Measurements from ENCODE around the gene SPRR5.

Gene SPRR5

DNA sequence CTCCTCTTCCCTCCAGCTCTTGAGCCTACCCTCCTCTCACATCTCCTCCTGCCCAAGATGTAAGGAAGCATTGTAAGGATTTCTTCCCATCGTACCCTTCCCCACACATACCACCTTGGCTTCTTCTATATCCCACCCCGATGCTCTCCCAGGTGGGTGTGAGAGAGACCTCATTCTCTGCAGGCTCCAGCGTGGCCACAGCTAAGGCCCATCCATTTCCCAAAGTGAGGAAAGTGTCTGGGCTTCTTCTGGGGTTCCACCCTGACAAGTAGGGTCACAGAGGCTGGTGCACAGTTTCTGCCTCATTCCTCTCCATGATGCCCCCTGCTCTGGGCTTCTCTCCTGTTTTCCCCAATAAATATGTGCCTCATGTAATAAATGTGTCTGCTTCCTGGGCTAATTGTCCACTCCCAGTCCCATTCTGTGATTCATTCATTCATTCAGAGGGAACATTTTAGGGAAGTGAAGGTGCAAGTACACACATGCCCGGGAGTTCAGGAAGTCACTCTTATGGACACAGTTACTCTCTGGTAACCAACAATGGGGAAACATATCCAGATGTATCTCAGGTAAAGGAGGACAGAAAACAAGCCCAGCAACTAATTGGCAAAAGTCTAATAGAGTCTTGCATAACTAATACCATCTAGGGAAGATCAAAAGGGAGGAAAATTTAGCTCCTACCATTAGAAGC lies 25.3 kb downstream of the SPRR5 start:
- TF ChIP-seq, protein P1, sequence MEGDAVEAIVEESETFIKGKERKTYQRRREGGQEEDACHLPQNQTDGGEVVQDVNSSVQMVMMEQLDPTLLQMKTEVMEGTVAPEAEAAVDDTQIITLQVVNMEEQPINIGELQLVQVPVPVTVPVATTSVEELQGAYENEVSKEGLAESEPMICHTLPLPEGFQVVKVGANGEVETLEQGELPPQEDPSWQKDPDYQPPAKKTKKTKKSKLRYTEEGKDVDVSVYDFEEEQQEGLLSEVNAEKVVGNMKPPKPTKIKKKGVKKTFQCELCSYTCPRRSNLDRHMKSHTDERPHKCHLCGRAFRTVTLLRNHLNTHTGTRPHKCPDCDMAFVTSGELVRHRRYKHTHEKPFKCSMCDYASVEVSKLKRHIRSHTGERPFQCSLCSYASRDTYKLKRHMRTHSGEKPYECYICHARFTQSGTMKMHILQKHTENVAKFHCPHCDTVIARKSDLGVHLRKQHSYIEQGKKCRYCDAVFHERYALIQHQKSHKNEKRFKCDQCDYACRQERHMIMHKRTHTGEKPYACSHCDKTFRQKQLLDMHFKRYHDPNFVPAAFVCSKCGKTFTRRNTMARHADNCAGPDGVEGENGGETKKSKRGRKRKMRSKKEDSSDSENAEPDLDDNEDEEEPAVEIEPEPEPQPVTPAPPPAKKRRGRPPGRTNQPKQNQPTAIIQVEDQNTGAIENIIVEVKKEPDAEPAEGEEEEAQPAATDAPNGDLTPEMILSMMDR (IDR thresholded peaks at IDR 0.05; ENCODE audit: borderline replicate concordance, extremely low read depth, low read length, poor library complexity, severe bottlenecking), result no peak
- TF ChIP-seq EZH2 (IDR thresholded peaks at IDR 0.05; ENCODE audit: borderline replicate concordance, low read depth, low read length, severe bottlenecking), result no peak
- H3K4me3 ChIP-seq (ENCODE audit: low read depth in 1 of 2, low read length in 2 of 2), result no peak overlapping the region
- DNase-seq (no peak), ATAC-seq (ENCODE audit: insufficient read depth, low read depth) (no peak)
- H3K9me3 ChIP-seq (ENCODE audit: insufficient read depth, low read length, severe bottlenecking), result no peaks in the 10 kb centered on the region
- H3K79me2 ChIP-seq (ENCODE audit: insufficient read depth, low read length), result no peaks in the 10 kb centered on the region
- H3K4me1 ChIP-seq (ENCODE audit: insufficient read depth, low read length), result no peaks in the 10 kb centered on the region
- H2AFZ ChIP-seq (ENCODE audit: low read depth, low read length), result no peak overlapping the region
- H3K27ac ChIP-seq (ENCODE audit: low read length), result no peak overlapping the region
- no peaks in the 10 kb centered on the region for H3K36me3 ChIP-seq (ENCODE audit: insufficient read depth, low read length)
- H4K20me1 ChIP-seq (ENCODE audit: insufficient read depth, low read length), result no peaks in the 10 kb centered on the region
- peaks cover 15% of the 10 kb centered on the region for H3K27me3 ChIP-seq (ENCODE audit: insufficient read depth, low read length, poor library complexity)
- no peak overlapping the region for H3K9ac ChIP-seq (ENCODE audit: low read depth, low read length)
- no peak overlapping the region for H3K4me2 ChIP-seq (ENCODE audit: insufficient read depth, low read length)

DNA sequence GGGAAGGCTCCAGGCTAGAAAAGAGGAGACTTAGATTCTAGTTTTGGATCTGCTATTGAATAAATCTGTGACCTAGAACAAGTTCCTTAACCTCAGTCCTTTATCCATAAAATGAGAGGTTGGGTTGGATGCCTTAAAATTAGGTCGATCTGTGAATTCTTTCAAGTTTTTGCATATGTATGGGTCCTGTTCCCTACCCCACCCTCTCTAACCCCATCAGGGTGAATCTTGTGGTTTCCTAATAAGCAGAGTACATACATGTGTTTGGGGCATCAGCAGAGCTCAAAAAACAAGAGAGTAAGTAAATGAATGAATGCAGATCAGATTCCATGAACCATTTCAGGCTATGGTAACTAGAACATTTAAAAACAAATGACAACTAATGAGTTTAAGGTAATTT lies 29.7 kb downstream of the SPRR5 start:
- H4K20me1 ChIP-seq (ENCODE audit: insufficient read depth, low read length), result no peaks in the 10 kb centered on the region
- H3K27me3 ChIP-seq (ENCODE audit: insufficient read depth, low read length, poor library complexity), result peaks cover 9% of the 10 kb centered on the region
- no peak for ATAC-seq (ENCODE audit: insufficient read depth, low read depth)
- H3K79me2 ChIP-seq (ENCODE audit: insufficient read depth, low read length), result no peaks in the 10 kb centered on the region
- H3K9ac ChIP-seq (ENCODE audit: low read depth, low read length), result no peak overlapping the region
- no peak overlapping the region for H3K4me3 ChIP-seq (ENCODE audit: low read depth in 1 of 2, low read length in 2 of 2)
- no peak overlapping the region for H2AFZ ChIP-seq (ENCODE audit: low read depth, low read length)
- TF ChIP-seq, protein P1 (IDR thresholded peaks at IDR 0.05; ENCODE audit: borderline replicate concordance, extremely low read depth, low read length, poor library complexity, severe bottlenecking), result no peak
- TF ChIP-seq EZH2 (IDR thresholded peaks at IDR 0.05; ENCODE audit: borderline replicate concordance, low read depth, low read length, severe bottlenecking), result no peak
- H3K4me2 ChIP-seq (ENCODE audit: insufficient read depth, low read length), result no peak overlapping the region
- no peak for DNase-seq
- no peak overlapping the region for H3K27ac ChIP-seq (ENCODE audit: low read length)
- H3K4me1 ChIP-seq (ENCODE audit: insufficient read depth, low read length), result no peaks in the 10 kb centered on the region
- H3K9me3 ChIP-seq (ENCODE audit: insufficient read depth, low read length, severe bottlenecking), result no peaks in the 10 kb centered on the region
- H3K36me3 ChIP-seq (ENCODE audit: insufficient read depth, low read length), result no peaks in the 10 kb centered on the region

DNA sequence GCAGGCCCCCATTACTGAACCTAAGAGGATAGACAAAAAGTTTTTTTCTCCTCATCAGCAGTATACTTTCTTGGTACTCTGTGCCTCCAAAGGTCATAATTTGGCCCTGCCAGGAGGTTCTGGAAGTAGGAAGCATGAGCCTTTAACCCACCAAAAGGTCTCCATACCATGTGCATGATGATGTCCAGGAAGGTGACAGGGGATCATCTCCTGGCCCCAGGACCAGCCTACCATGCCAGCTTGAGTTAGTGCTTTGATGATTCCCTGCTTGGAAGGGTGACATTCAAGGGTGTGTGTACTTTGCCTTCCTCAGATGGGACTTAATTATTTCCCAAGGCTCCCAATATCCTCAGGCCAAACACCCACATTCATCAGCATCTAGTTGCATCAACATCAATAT lies 30.6 kb downstream of the SPRR5 start:
- Histone ChIP-seq H3K27me3 (ENCODE audit: insufficient read depth, low read length, poor library complexity) (peaks cover 6% of the 10 kb centered on the region), H3K4me1 (ENCODE audit: insufficient read depth, low read length) (no peaks in the 10 kb centered on the region), H3K4me3 (ENCODE audit: low read depth in 1 of 2, low read length in 2 of 2) (no peak overlapping the region), H3K9me3 (ENCODE audit: insufficient read depth, low read length, severe bottlenecking) (no peaks in the 10 kb centered on the region), H2AFZ (ENCODE audit: low read depth, low read length) (no peak overlapping the region), H3K4me2 (ENCODE audit: insufficient read depth, low read length) (no peak overlapping the region), H3K9ac (ENCODE audit: low read depth, low read length) (no peak overlapping the region), H3K79me2 (ENCODE audit: insufficient read depth, low read length) (no peaks in the 10 kb centered on the region), H4K20me1 (ENCODE audit: insufficient read depth, low read length) (no peaks in the 10 kb centered on the region), H3K36me3 (ENCODE audit: insufficient read depth, low read length) (no peaks in the 10 kb centered on the region), H3K27ac (ENCODE audit: low read length) (no peak overlapping the region)
- DNase-seq (no peak), ATAC-seq (ENCODE audit: insufficient read depth, low read depth) (no peak)
- TF ChIP-seq, protein P1 (IDR thresholded peaks at IDR 0.05; ENCODE audit: borderline replicate concordance, extremely low read depth, low read length, poor library complexity, severe bottlenecking), result no peak
- no peak for TF ChIP-seq EZH2 (IDR thresholded peaks at IDR 0.05; ENCODE audit: borderline replicate concordance, low read depth, low read length, severe bottlenecking)
